NT2/D1 (cell line): Measurements from ENCODE around the gene MED12L.

Source experiments
- SUZ12 ChIP-seq: IDR thresholded peaks from 2 replicates; pipeline ENCODE4 v1.6.1; 2011; ENCODE audit not compliant: insufficient read length, insufficient read depth; ENCODE audit errors: extremely low read depth
- YY1 ChIP-seq: IDR thresholded peaks from 2 replicates; pipeline ENCODE4 v1.6.1; 2011; ENCODE audit not compliant: insufficient read length, insufficient read depth
- ZNF274 ChIP-seq: IDR thresholded peaks from 2 replicates; pipeline ENCODE4 v1.6.1; 2011; ENCODE audit warnings: mild to moderate bottlenecking, low read depth, low read length

- TF ChIP-seq YY1 (no peak), ZNF274 (no peak), SUZ12 (no peak)
Observed at GRCh38 chr3:151084893-151085226, 604 bp upstream of the MED12L start.
